ENCODE data around the gene CPA1. TPM values are rescaled to one million over a fixed set of nuclear protein-coding genes. Genes with fewer than 3 reads are reported as not detected.
A peak's percentile ranks its signal among the peaks of the same experiment; 100 is the strongest.

CPA1 gene
- total and polyA plus RNA-seq, 2 of the 4 experiments (the other 2 are of a cell fraction): not detected

DNA sequence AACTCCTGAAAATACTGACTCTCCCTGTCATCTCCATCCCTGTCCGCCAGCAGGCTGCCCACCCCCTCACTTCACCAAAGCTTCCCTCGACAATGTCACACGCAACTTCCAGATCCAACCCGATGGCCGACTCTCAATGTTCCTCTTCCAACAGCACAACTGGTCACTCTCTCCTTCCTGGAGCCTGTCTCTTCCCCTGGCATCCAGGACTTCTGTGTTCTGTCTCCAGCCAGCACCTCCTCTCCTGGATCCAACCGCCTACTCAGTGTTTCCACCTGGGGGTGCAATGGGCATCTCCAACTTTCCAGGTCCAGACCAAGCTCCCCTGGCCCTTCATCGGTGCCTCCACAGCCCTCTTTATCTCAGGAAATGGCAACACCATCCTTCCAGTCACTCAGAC lies 27.1 kb upstream of the CPA1 start:
- no peaks in the 10 kb centered on the region for H4K20me1 ChIP-seq (ENCODE audit: insufficient read depth, low read length)
- intact Hi-C loops (cut with micrococcal nuclease) (loop anchor here (10.0 kb wide), 1 partner anchor 142 kb away; the partner anchor contains the start of gene MEST), in situ Hi-C loops (cut with MboI; ENCODE audit: low sequenced_read_pairs) (no loop called here), dilution Hi-C loops (cut with HindIII; ENCODE audit: low sequenced_read_pairs, unreplicated experiment) (no loop called here)
- H4K5ac ChIP-seq (ENCODE audit: low read depth, low read length): peak overlapping the region; percentile 95
- peak overlapping the region; percentile 97 for H2BK20ac ChIP-seq (ENCODE audit: low read depth, low read length)
- H2AFZ ChIP-seq (replicated peaks; ENCODE audit: low read length, poor library complexity): peak overlapping the region; percentile 68
- H3K9ac ChIP-seq (ENCODE audit: low read depth, low read length): no peak overlapping the region
- H3K4me1 ChIP-seq (ENCODE audit: control insufficient read depth, insufficient read depth, low read length): peaks cover 29% of the 10 kb centered on the region
- ATAC-seq (ENCODE audit: low read depth) (no peak), DNase-seq (no peak)
- peaks cover 0 to 6% of the 10 kb centered on the region in 2 experiments; a peak in 1 of 4 replicates for H3K79me1 ChIP-seq (ENCODE audit: low read depth in 1 of 2, low read length in 2 of 2)
- peak overlapping the region; percentile 98 for H2BK15ac ChIP-seq (ENCODE audit: low read depth, low read length)
- H3K56ac ChIP-seq (ENCODE audit: extremely low read depth, insufficient read depth, low read length): no peak overlapping the region
- peak overlapping the region; percentile 92 for H2BK120ac ChIP-seq (ENCODE audit: low read depth, low read length)
- H3K23ac ChIP-seq (ENCODE audit: low read depth, low read length): peak overlapping the region; percentile 37; the same call in 1 of the 2 replicates
- BruUV-seq (replicated peaks): no TSS peak
- peak overlapping the region; percentile 93 for H3K4ac ChIP-seq (ENCODE audit: low read depth, low read length)
- peak overlapping the region; percentile 99 for H2AK5ac ChIP-seq (ENCODE audit: low read depth, low read length)
- H3K9me1 ChIP-seq (ENCODE audit: insufficient read depth, low read length): peaks cover 25% of the 10 kb centered on the region
- peak overlapping the region; percentile 82 to 90 for H4K8ac ChIP-seq (ENCODE audit: low read depth in 2 of 2, low read length in 2 of 2)
- TF ChIP-seq BHLHE40 (IDR thresholded peaks at IDR 0.05; ENCODE audit: low read depth, low read length) (no peak), MXI1 (IDR thresholded peaks at IDR 0.05; ENCODE audit: borderline replicate concordance, low read depth, low read length) (no peak)
- H3K4me3 ChIP-seq (ENCODE audit: insufficient read depth, low read depth, low read length): no peak overlapping the region
- peak overlapping the region; percentile 83 for H3K27ac ChIP-seq (ENCODE audit: insufficient read depth, low read length)
- H3K18ac ChIP-seq (ENCODE audit: low read depth, low read length): peak overlapping the region; percentile 93
- peak overlapping the region; percentile 70 for H3K14ac ChIP-seq (replicated peaks; ENCODE audit: low read depth, low read length)
- H2AK9ac ChIP-seq (replicated peaks; ENCODE audit: low read depth, low read length, poor library complexity): peak overlapping the region; percentile 97
- 80% methylated on average over 6 of the region's 7 CpGs; no CpG with 5 or more reads in 1 of the 2 experiments for WGBS, 2 experiments (ENCODE audit: extremely low coverage in 2 of 2, insufficient read length in 1 of 2)
- H3K9me3 ChIP-seq (ENCODE audit: control insufficient read depth, insufficient read depth, low read length): no peaks in the 10 kb centered on the region
- H3K4me2 ChIP-seq (ENCODE audit: low read depth, low read length): 0 out of 2 replicates have a peak overlapping the region, but pooled peaks have one; percentile 53
- ChIA-PET POLR2A (ENCODE audit: unreplicated experiment) (no interaction called here), CTCF (interaction anchor here (0.6 kb wide), 1 partner anchor 8 kb away, joined by 3 read pairs; no protein-coding TSS in a partner anchor)
- peak overlapping the region; percentile 87 for H2BK5ac ChIP-seq (ENCODE audit: low read depth, low read length, poor library complexity, severe bottlenecking)
- no peaks in the 10 kb centered on the region for H3K27me3 ChIP-seq (ENCODE audit: control insufficient read depth, insufficient read depth, low read length)
- peak overlapping the region; percentile 94 for H4K91ac ChIP-seq (ENCODE audit: insufficient read depth, low read depth, low read length)
- H3K36me3 ChIP-seq (ENCODE audit: control insufficient read depth, insufficient read depth, low read length): no peaks in the 10 kb centered on the region

Data from IMR-90 (cell line).